ENCODE results near the gene ADAM11. TPM values are rescaled to one million over a fixed set of nuclear protein-coding genes. Genes with fewer than 3 reads are reported as not detected.

The ADAM11 gene
- total RNA-seq, 4 donors from 2014 or later, result 0.10 to 4.2 (median 1.3) TPM

- ATAC-seq, result no peak
- H3K4me3 ChIP-seq, result peak overlapping the region in 1 of 2 donors; percentile 36
- H3K4me1 ChIP-seq, result peaks cover 7 to 86% (median 11%) of the 10 kb centered on the region in 3 donors
- TF ChIP-seq POLR2A (IDR thresholded peaks at IDR 0.05) (no peak), EP300 (IDR thresholded peaks at IDR 0.05) (no peak), POLR2AphosphoS5 (IDR thresholded peaks at IDR 0.05) (peak; percentile 40), CTCF (IDR thresholded peaks at IDR 0.05) (no peak)
- H3K27me3 ChIP-seq, result no peaks in the 10 kb centered on the region
- H3K36me3 ChIP-seq, result no peaks in the 10 kb centered on the region
- H3K27ac ChIP-seq, result peak overlapping the region; percentile 88 to 99 (median 90)
- WGBS, 2 donors (ENCODE audit: low coverage in 1 of 2), result 48 to 64% methylated on average over 2 of the region's 2 CpGs
- H3K9me3 ChIP-seq, result no peaks in the 10 kb centered on the region
These were observed 39.6 kb downstream of the ADAM11 start for GRCh38 chr17:44798356-44798755.

- no peaks in the 10 kb centered on the region for H3K9me3 ChIP-seq
- H3K4me1 ChIP-seq, result peaks cover 8 to 81% (median 10%) of the 10 kb centered on the region in 3 donors
- TF ChIP-seq EP300 (IDR thresholded peaks at IDR 0.05), result no peak
- no peak for TF ChIP-seq POLR2A (IDR thresholded peaks at IDR 0.05)
- peak; percentile 55 for TF ChIP-seq POLR2AphosphoS5 (IDR thresholded peaks at IDR 0.05)
- peak in 1 of 4 experiments; percentile 31 for TF ChIP-seq CTCF (IDR thresholded peaks at IDR 0.05)
- peak overlapping the region; percentile 48 to 90 (median 85) for H3K27ac ChIP-seq
- 43 to 44% methylated on average over 5 of the region's 5 CpGs for WGBS, 2 donors (ENCODE audit: low coverage in 1 of 2)
- H3K4me3 ChIP-seq, result no peak overlapping the region
- H3K27me3 ChIP-seq, result no peaks in the 10 kb centered on the region
- peaks cover 0 to 10% of the 10 kb centered on the region in 2 donors for H3K36me3 ChIP-seq
- ATAC-seq, result peak; percentile 43
These were observed 43.1 kb downstream of the ADAM11 start for GRCh38 chr17:44801880-44802279.

- peak; percentile 86 for ATAC-seq
These were observed 45.7 kb downstream of the ADAM11 start for GRCh38 chr17:44804302-44805089.

GRCh38 chr17:44807093-44807816 is 48.5 kb downstream of the ADAM11 start:
- no peak for TF ChIP-seq EP300 (IDR thresholded peaks at IDR 0.05)
- TF ChIP-seq CTCF (IDR thresholded peaks at IDR 0.05), result no peak
- TF ChIP-seq POLR2AphosphoS5 (IDR thresholded peaks at IDR 0.05), result no peak
- Histone ChIP-seq H3K9me3 (no peaks in the 10 kb centered on the region), H3K4me3 (no peak overlapping the region), H3K4me1 (peaks cover 8 to 70% (median 16%) of the 10 kb centered on the region in 3 donors), H3K27ac (peak overlapping the region in 2 of 4 donors; percentile 35 to 55), H3K27me3 (no peaks in the 10 kb centered on the region), H3K36me3 (peaks cover 0 to 10% of the 10 kb centered on the region in 2 donors)
- no peak for ATAC-seq
- 44 to 61% methylated on average over 4 of the region's 4 CpGs for WGBS, 2 donors (ENCODE audit: low coverage in 1 of 2)

More at GRCh38 chr17:44804302-44805089, 45.7 kb downstream of the ADAM11 start:
- TF ChIP-seq EP300 (IDR thresholded peaks at IDR 0.05) (peak; percentile 27), POLR2AphosphoS5 (IDR thresholded peaks at IDR 0.05) (peak; percentile 95), POLR2A (IDR thresholded peaks at IDR 0.05) (no peak), CTCF (IDR thresholded peaks at IDR 0.05) (no peak)
- peak overlapping the region; percentile 75 to 90 (median 84) for H3K27ac ChIP-seq
- 36 to 52% methylated on average over 3 to 7 of the region's 10 CpGs for WGBS, 2 donors (ENCODE audit: low coverage in 1 of 2)
- peaks cover 8 to 71% (median 10%) of the 10 kb centered on the region in 3 donors for H3K4me1 ChIP-seq
- peaks cover 0 to 10% of the 10 kb centered on the region in 2 donors for H3K36me3 ChIP-seq
- H3K27me3 ChIP-seq, result no peaks in the 10 kb centered on the region
- H3K9me3 ChIP-seq, result no peaks in the 10 kb centered on the region
- H3K4me3 ChIP-seq, result no peak overlapping the region

All from gastroesophageal sphincter (tissue), 4 donors.